RWPE1 (cell line): Measurements from ENCODE around the gene PRR13.
"Not testable (repeated sequence)": the region's sequence is repeated elsewhere in the genome, so short reads cannot be mapped to it uniquely, and the experiment has no call there.

Experiments
- CTCF ChIA-PET: fragments of 350-600 bp; sonication (Branson Sonifier 250); formaldehyde crosslinking; extraction: SDS; loops from one replicate; lab custom pipeline; 2021; lab: Yijun Ruan, JAX
- POLR2A ChIA-PET: fragments of 400-600 bp; formaldehyde crosslinking; extraction: SDS; loops from one replicate; lab custom pipeline; 2020; ENCODE audit warnings: antibody characterized with exemption; ENCODE audit not compliant: low non-redundant PET; lab: Yijun Ruan, JAX
- DNase-seq: peaks from one replicate; pipeline ENCODE4 v3.0.0; 2012; ENCODE audit warnings: low spot score
- H3K27ac ChIP-seq: fragments of 450-650 bp; 2 replicates; pipeline ENCODE4 v1.5.1; 2017
- TF ChIP-seq, protein P1 (sequence below): fragments of 450-650 bp; conservative IDR thresholded peaks from 2 replicates; pipeline ENCODE4 v1.5.1; 2017; ENCODE audit warnings: low read depth, mild to moderate bottlenecking

The PRR13 gene

DNA sequence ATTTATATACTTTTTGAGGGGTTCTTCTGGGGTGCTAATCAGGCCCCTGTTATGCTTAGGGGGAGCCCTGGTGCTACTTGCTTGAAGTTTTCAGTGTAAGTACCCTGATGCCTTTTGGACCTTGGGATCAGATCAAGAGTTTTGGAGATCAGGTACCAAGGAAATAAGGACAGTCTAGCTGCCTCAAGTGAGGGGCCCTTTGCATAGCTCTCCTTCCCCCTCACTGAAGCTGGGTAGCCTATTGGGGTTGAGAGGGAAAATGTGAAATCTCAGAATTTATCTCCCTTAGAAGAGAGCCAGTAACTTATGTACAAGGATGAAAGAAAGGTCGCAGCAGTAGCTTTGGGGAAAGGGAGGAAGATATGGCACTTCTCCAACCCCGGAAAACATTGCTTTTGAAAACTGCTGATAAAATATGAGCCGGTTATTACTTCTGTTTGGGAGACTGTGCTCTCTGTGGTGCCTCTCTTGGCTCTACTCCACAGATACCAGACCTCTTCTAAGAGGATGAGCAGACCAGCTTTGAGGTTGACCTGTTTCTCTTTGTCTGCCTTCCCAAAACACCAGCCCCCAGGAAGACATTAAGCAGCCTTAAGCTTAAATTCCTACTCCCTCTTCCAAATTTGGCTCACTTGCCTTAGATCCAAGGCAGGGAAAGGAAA is 26.6 kb upstream of the PRR13 start:
- TF ChIP-seq, protein P1, sequence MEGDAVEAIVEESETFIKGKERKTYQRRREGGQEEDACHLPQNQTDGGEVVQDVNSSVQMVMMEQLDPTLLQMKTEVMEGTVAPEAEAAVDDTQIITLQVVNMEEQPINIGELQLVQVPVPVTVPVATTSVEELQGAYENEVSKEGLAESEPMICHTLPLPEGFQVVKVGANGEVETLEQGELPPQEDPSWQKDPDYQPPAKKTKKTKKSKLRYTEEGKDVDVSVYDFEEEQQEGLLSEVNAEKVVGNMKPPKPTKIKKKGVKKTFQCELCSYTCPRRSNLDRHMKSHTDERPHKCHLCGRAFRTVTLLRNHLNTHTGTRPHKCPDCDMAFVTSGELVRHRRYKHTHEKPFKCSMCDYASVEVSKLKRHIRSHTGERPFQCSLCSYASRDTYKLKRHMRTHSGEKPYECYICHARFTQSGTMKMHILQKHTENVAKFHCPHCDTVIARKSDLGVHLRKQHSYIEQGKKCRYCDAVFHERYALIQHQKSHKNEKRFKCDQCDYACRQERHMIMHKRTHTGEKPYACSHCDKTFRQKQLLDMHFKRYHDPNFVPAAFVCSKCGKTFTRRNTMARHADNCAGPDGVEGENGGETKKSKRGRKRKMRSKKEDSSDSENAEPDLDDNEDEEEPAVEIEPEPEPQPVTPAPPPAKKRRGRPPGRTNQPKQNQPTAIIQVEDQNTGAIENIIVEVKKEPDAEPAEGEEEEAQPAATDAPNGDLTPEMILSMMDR: no peak
- ChIA-PET POLR2A (no interaction called here), CTCF (interaction anchor here (0.6 to 2.0 kb wide), 2 partner anchors 62 to 94 kb away, joined by 4 to 7 read pairs; no protein-coding TSS in a partner anchor)
- no peak for DNase-seq
- no peak overlapping the region for H3K27ac ChIP-seq

DNA sequence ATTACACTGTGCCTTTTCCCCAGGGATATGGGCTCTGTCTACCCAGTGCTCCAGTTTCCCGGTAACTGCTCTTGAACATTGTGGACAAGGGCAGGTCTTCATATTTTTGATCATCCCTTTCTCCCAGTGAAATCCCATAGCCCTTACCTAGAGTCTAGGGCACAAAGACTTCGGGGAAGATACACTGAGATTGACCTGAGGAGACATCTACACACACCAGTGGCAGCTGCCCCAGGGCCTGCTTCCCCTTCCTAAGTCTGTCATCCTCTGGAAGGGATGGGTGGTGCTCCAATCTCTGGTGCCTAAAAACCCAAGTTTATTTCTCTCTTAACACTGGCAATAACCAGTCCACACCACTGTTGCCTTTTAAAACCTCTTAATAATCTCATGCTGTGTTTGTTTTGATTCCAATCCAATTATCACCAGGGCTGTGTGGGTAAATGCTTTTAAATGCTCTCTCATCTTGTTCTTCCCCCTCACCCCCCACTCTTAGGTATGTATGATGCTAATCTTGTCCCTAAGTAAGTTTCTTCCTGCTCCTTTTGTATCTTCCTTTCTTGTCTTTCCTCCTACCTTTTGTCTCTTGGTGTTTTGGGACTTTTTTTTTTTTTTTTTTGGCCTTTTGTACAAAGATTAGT is 25.7 kb upstream of the PRR13 start:
- POLR2A ChIA-PET, H3K27ac ChIP-seq, DNase-seq: not testable (repeated sequence)
- CTCF ChIA-PET: interaction anchor here (2.0 kb wide), 1 partner anchor 63 kb away, joined by 7 read pairs; no protein-coding TSS in a partner anchor

DNA sequence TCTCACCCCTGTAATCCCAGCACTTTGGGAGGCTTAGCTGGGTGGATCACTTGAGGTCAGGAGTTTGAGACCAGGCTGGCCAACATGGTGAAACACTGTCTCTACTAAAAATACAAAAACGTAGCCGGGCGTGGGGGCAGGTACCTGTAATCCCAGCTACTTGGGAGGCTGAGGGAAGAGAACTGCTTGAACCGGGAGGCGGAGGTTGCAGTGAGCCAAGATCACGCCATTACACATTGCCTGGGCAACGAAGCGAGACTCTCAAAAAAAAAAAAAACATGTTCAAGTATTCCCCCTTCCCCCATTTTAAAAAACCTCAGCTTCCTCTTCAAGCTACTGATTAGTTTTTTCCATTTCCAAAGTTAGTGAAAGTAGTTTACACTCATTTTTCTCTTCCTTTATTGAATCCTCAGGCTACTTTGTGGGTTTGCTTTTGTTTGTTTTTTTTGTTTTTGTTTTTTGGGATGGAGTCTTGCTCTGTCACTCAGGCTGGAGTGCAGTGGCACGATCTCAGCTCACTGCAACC is 24.2 kb upstream of the PRR13 start:
- not testable (repeated sequence) for DNase-seq, H3K27ac ChIP-seq
- CTCF ChIA-PET: interaction anchor here (0.6 to 1.0 kb wide), 3 partner anchors 23 to 65 kb away, joined by 3 to 8 read pairs (median 4); no protein-coding TSS in a partner anchor
- POLR2A ChIA-PET: interaction anchor here (0.6 to 0.7 kb wide), 2 partner anchors 38 to 72 kb away, joined by 3 to 4 read pairs; no protein-coding TSS in a partner anchor

DNA sequence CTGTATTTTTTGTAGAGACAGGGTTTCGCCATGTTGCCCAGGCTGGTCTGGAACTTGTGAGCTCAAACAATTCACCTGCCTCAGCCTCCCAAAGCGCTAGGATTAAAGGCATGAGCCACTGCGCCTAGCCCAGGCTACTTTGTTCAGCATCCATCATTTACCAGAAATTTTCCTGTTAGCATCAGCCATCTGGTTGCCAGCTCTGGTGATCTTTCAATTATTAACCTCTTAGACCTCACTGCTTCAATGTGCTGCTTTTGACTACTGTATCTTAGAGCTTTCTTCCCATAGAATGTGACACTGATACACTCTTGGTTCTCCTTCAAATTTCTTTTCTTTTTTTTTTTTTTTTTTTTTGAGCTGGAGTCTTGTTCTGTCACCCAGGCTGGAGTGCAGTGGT is 23.3 kb upstream of the PRR13 start:
- DNase-seq: no peak
- H3K27ac ChIP-seq: no peak overlapping the region
- POLR2A ChIA-PET: interaction anchor here (0.6 kb wide), 1 partner anchor 115 kb away, joined by 4 read pairs; no protein-coding TSS in a partner anchor
- TF ChIP-seq, protein P1: no peak
- CTCF ChIA-PET: interaction anchor here (0.6 to 1.0 kb wide), 3 partner anchors 24 to 91 kb away, joined by 3 to 8 read pairs (median 4); no protein-coding TSS in a partner anchor

DNA sequence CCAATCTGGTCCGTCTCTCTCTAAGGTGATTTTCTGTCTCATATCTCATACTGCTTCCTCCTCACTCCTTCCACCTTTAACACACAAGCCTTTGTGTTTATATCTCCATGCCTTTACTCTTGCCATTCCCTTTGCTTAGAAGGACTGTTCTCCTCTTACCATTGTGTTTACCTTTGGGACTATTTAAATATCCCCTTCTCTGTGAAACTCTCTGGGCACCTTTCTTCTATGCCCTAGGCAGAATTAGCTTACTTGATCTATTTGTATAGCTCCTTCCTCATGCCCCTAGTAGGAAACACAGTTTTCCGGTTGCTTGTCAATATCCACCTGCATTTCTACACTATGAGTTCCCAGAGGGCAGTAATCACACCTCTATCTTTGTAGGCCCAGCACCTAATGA is 21.8 kb upstream of the PRR13 start:
- TF ChIP-seq, protein P1: no peak
- DNase-seq: no peak
- CTCF ChIA-PET: interaction anchor here (1.8 to 2.8 kb wide), 2 partner anchors 88 to 95 kb away, joined by 8 read pairs; no protein-coding TSS in a partner anchor
- POLR2A ChIA-PET: no interaction called here
- H3K27ac ChIP-seq: no peak overlapping the region

DNA sequence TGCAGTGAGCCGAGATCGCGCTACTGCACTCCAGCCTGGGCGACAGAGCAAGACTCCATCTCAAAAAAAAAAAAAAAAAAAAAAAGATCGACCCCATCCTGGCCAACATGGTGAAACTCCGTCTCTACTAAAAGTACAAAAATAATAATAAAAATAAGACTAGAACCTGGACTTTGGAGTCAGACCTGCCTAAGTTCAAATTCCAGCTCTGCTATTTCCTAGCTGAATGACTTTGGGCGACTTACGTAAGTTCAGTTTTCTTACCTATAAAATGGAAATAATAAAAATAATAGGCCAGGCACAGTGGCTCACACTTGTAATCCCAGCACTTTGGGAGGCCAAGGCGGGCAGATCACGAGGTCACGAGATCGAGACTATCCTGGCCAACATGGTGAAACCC is 19.3 kb upstream of the PRR13 start:
- ChIA-PET POLR2A (interaction anchor here (1.4 kb wide), 1 partner anchor 40 kb away, joined by 4 read pairs; no protein-coding TSS in a partner anchor), CTCF (interaction anchor here (0.7 to 2.8 kb wide), 4 partner anchors 69 to 153 kb away, joined by 3 to 31 read pairs (median 6); no protein-coding TSS in a partner anchor)
- DNase-seq, H3K27ac ChIP-seq: not testable (repeated sequence)

DNA sequence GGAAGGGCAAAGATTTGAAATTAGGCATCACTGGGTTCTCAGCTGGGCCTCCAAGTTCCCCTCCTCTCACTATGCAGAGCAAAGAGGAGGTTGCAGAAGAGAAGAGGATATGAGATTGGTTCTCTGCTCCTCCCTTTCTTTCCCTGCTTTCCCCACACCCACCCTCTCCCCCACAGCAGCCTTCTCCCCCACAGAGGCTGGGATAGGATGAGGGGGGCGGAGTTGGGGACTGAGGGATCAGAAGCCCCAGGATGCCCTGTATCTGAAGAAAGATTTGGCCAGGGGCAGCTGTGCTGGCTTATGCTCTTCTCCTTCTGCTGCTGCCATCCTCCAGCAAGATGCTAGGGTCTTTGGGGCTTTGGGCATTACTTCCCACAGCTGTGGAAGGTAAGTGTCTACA is 17.9 kb upstream of the PRR13 start, which contains the start of gene AMHR2:
TSS of gene AMHR2 (plus strand) at position 259 of the 400 bp plus-strand sequence. CDS start at position 339, 80 bp downstream.
- CTCF ChIA-PET: interaction anchor here (1.3 kb wide), 1 partner anchor 71 kb away, joined by 3 read pairs; no protein-coding TSS in a partner anchor
- TF ChIP-seq, protein P1: no peak
- POLR2A ChIA-PET: no interaction called here
- no peak for DNase-seq
- H3K27ac ChIP-seq: no peak within 1 kb of the TSS
